DND-41 (cell line): Measurements from ENCODE around the gene FCER1G.
A peak's percentile ranks its signal among the peaks of the same experiment; 100 is the strongest.

Experiments used
- ATAC-seq: fragments of 200-7000 bp; cut with Tn5 transposase; 3 replicates; pipeline ENCODE4 v1.9.1; 2021; ENCODE audit warnings: low read depth; ENCODE audit not compliant: insufficient read depth
- DNase-seq: peaks from one replicate; pipeline ENCODE4 v3.0.0-alpha.2; 2020
- H2AFZ ChIP-seq: 2 replicates; pipeline ENCODE4 v1.6.0; 2012; ENCODE audit warnings: low read depth, low read length
- H3K27ac ChIP-seq: 2 replicates; pipeline ENCODE4 v1.5.1; 2012; ENCODE audit warnings: low read length, inconsistent platforms
- H3K27me3 ChIP-seq: fragments of 200-600 bp; sonication (generic); 2 replicates; pipeline ENCODE4 v1.6.0; 2012; ENCODE audit warnings: low read length, mild to moderate bottlenecking, inconsistent platforms; ENCODE audit not compliant: insufficient read depth, poor library complexity
- H3K36me3 ChIP-seq: 2 replicates; pipeline ENCODE4 v1.5.1; 2012; ENCODE audit warnings: low read length, inconsistent platforms; ENCODE audit not compliant: insufficient read depth
- H3K4me1 ChIP-seq: 2 replicates; pipeline ENCODE4 v1.5.1; 2012; ENCODE audit warnings: mild to moderate bottlenecking, low read length; ENCODE audit not compliant: insufficient read depth
- H3K4me2 ChIP-seq: 2 replicates; pipeline ENCODE4 v1.6.0; 2012; ENCODE audit warnings: mild to moderate bottlenecking, moderate library complexity, low read length, inconsistent platforms; ENCODE audit not compliant: insufficient read depth
- H3K4me3 ChIP-seq, 2 experiments: fragments of 200-600 bp in 1 of 2; shearing (Covaris generic) in 1 of 2; 2 replicates each; pipeline ENCODE4 v1.5.1; 2012 to 2016; ENCODE audit warnings: inconsistent platforms in 2 of 2, low read length in 2 of 2, mild to moderate bottlenecking in 2 of 2, low read depth in 1 of 2, moderate library complexity in 1 of 2
- H3K79me2 ChIP-seq: 2 replicates; pipeline ENCODE4 v1.6.0; 2012; ENCODE audit warnings: low read length, inconsistent platforms; ENCODE audit not compliant: insufficient read depth
- H3K9ac ChIP-seq: 2 replicates; pipeline ENCODE4 v1.6.0; 2012; ENCODE audit warnings: low read depth, mild to moderate bottlenecking, inconsistent platforms, low read length, moderate library complexity
- H3K9me3 ChIP-seq: 2 replicates; pipeline ENCODE4 v1.5.1; 2012; ENCODE audit warnings: low read length, moderate library complexity, mild to moderate bottlenecking, inconsistent platforms; ENCODE audit not compliant: insufficient read depth, severe bottlenecking
- H4K20me1 ChIP-seq: 2 replicates; pipeline ENCODE4 v1.6.0; 2012; ENCODE audit warnings: low read length; ENCODE audit not compliant: insufficient read depth
- EZH2 ChIP-seq: IDR thresholded peaks from 3 replicates; pipeline ENCODE4 v1.6.1; 2012; ENCODE audit warnings: borderline replicate concordance, low read depth, mild to moderate bottlenecking, moderate library complexity, low read length, inconsistent platforms; ENCODE audit not compliant: severe bottlenecking
- TF ChIP-seq, protein P1 (sequence below): IDR thresholded peaks from 2 replicates; pipeline ENCODE4 v1.5.1; 2012; ENCODE audit warnings: borderline replicate concordance, low read length, moderate library complexity, mild to moderate bottlenecking; ENCODE audit not compliant: poor library complexity, severe bottlenecking; ENCODE audit errors: extremely low read depth

FCER1G gene

DNA sequence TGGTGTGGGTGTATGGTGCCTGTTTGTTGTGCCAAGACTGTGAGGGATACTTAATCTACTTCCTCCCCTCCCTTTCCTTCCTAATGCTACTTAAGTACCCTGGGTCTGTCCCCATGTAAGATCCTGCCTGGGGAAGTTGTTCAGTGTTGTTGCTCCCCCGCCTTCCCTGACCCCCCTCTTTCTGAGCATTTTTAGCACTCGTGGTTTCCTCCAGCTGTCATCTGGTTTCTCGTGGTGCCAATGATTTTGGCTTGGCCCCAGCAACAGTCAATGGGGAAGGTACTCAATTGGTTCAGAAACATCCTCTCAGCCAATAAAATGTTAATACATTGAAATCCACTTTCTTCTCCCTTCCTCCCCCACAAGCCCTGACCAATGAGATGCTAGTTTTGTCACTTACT, 29.8 kb upstream of the FCER1G start:
- DNase-seq: peak; percentile 83
- Histone ChIP-seq H3K9ac (no peak overlapping the region), H3K4me3 (no peak overlapping the region), H3K9me3 (no peaks in the 10 kb centered on the region), H4K20me1 (no peaks in the 10 kb centered on the region), H3K27me3 (no peaks in the 10 kb centered on the region), H3K27ac (peak overlapping the region; percentile 58), H3K79me2 (no peaks in the 10 kb centered on the region), H2AFZ (peak overlapping the region; percentile 16; the same call in 1 of the 2 replicates), H3K4me1 (peaks cover 16% of the 10 kb centered on the region), H3K36me3 (no peaks in the 10 kb centered on the region), H3K4me2 (peak overlapping the region; percentile 32; the same call in 1 of the 2 replicates)
- no peak for TF ChIP-seq EZH2
- TF ChIP-seq, protein P1, sequence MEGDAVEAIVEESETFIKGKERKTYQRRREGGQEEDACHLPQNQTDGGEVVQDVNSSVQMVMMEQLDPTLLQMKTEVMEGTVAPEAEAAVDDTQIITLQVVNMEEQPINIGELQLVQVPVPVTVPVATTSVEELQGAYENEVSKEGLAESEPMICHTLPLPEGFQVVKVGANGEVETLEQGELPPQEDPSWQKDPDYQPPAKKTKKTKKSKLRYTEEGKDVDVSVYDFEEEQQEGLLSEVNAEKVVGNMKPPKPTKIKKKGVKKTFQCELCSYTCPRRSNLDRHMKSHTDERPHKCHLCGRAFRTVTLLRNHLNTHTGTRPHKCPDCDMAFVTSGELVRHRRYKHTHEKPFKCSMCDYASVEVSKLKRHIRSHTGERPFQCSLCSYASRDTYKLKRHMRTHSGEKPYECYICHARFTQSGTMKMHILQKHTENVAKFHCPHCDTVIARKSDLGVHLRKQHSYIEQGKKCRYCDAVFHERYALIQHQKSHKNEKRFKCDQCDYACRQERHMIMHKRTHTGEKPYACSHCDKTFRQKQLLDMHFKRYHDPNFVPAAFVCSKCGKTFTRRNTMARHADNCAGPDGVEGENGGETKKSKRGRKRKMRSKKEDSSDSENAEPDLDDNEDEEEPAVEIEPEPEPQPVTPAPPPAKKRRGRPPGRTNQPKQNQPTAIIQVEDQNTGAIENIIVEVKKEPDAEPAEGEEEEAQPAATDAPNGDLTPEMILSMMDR: no peak
- ATAC-seq: peak; percentile 91

DNA sequence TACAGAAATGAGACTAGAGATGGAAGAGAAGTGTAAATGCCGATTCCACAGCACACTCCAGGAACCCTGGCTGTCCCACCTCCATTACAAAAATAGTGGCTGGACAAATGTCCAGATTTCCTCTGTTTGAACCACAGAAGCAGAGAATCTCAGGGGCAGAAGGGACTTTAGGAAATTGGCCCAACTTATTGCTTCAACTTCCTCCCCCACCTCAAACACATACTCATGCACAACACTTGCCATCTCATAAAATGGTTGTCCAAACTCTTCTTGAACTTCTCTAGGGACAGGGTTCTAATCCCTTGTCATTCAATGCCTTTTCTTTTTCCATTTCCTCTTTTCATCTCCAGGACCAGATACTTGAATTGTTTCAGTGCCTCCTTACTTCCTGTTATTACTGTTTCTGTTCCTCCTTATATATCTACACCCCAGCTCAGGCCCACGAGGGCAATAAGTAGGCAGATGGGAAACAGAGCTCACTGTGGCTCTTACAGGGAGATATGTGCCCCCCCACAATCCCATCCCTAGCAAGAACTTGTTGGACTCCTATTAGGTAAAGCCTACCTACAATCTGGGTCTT, 29.3 kb upstream of the FCER1G start:
- H3K27me3 ChIP-seq: no peaks in the 10 kb centered on the region
- H4K20me1 ChIP-seq: no peaks in the 10 kb centered on the region
- no peak overlapping the region for H3K9ac ChIP-seq
- peak overlapping the region; percentile 58 for H3K27ac ChIP-seq
- H3K79me2 ChIP-seq: no peaks in the 10 kb centered on the region
- H2AFZ ChIP-seq: peak overlapping the region; percentile 16
- H3K4me3 ChIP-seq: no peak overlapping the region
- no peaks in the 10 kb centered on the region for H3K9me3 ChIP-seq
- no peak for ATAC-seq
- H3K36me3 ChIP-seq: no peaks in the 10 kb centered on the region
- H3K4me1 ChIP-seq: peaks cover 16% of the 10 kb centered on the region
- peak overlapping the region; percentile 32; the same call in 1 of the 2 replicates for H3K4me2 ChIP-seq
- DNase-seq: no peak
- TF ChIP-seq EZH2: no peak
- TF ChIP-seq, protein P1: no peak

DNA sequence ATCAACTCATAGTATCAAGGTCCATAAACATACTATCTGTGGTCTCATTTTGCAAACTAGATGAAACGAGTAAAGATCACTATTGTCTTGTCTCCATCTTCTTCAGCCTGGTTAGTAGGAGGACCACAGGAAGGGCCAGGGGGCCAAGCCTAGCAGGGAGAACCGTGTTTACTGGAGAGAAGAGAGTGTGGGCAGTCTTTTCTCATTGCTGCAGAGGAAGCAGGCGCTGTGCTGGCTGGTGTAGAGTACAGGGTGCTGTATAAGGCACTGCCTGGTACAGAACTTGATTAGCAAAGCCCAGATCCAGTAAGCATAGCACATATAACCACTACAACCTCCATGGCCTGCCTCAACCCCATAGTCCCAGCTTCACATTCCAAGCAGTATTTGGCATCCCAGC, 27.8 kb upstream of the FCER1G start:
- H3K4me3 ChIP-seq: no peak overlapping the region
- no peak overlapping the region for H3K9ac ChIP-seq
- no peaks in the 10 kb centered on the region for H3K79me2 ChIP-seq
- H3K27me3 ChIP-seq: no peaks in the 10 kb centered on the region
- H3K27ac ChIP-seq: no peak overlapping the region
- TF ChIP-seq, protein P1: no peak
- TF ChIP-seq EZH2: no peak
- no peak for DNase-seq
- H3K4me2 ChIP-seq: no peak overlapping the region
- H4K20me1 ChIP-seq: no peaks in the 10 kb centered on the region
- H3K4me1 ChIP-seq: peaks cover 16% of the 10 kb centered on the region
- H2AFZ ChIP-seq: no peak overlapping the region
- no peaks in the 10 kb centered on the region for H3K36me3 ChIP-seq
- no peak for ATAC-seq
- H3K9me3 ChIP-seq: no peaks in the 10 kb centered on the region

DNA sequence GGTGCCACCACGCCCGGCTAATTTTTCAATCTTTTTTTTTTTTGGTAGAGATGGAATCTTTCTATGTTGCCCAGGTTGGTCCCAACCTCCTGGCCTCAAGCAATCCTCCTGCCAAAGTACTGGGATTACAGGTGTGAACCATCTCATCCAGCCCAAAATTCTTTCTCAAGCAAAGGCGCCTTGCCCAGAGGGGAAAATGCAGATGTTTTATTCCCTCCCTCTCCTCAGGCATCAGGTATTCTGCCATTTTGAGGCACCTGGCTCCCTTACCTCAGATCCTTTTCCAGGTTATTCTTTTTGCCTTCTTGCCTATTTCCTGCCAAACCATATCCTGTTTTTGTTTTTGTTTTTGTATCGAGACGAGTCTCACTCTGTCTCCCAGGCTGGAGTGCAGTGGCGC, 26.7 kb upstream of the FCER1G start:
- Histone ChIP-seq H3K9ac (no peak overlapping the region), H3K27me3 (no peaks in the 10 kb centered on the region), H3K4me2 (no peak overlapping the region), H3K9me3 (no peaks in the 10 kb centered on the region), H2AFZ (no peak overlapping the region), H3K4me3 (no peak overlapping the region), H3K27ac (no peak overlapping the region), H4K20me1 (no peaks in the 10 kb centered on the region), H3K79me2 (no peaks in the 10 kb centered on the region), H3K4me1 (peaks cover 19% of the 10 kb centered on the region), H3K36me3 (no peaks in the 10 kb centered on the region)
- no peak for DNase-seq
- no peak for ATAC-seq
- TF ChIP-seq, protein P1: no peak
- TF ChIP-seq EZH2: no peak
